ENCODE measurements around the gene DLG2.

DNA sequence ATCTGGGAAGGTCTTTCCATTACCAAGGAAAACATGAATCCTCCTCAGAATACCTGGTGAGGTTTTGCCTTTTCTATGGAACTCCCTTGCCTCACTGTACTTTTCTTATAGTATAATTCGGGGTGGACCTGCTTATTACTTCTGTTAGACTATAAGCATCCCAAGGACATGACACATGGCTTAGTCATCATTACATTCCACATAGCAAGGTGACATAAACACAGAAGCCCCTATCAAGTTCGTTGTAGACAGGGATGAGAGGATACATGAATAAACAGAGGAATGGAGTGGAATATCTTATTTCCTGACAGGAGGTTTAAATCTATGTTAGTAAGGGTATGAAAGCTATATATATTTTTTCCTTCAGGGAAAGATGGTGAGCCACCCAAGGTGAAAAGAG is 1808.8 kb downstream of the DLG2 start:
- no peak for TF ChIP-seq EZH2 (IDR thresholded peaks at IDR 0.05; ENCODE audit: borderline replicate concordance, low read length)
- TF ChIP-seq, protein P1, sequence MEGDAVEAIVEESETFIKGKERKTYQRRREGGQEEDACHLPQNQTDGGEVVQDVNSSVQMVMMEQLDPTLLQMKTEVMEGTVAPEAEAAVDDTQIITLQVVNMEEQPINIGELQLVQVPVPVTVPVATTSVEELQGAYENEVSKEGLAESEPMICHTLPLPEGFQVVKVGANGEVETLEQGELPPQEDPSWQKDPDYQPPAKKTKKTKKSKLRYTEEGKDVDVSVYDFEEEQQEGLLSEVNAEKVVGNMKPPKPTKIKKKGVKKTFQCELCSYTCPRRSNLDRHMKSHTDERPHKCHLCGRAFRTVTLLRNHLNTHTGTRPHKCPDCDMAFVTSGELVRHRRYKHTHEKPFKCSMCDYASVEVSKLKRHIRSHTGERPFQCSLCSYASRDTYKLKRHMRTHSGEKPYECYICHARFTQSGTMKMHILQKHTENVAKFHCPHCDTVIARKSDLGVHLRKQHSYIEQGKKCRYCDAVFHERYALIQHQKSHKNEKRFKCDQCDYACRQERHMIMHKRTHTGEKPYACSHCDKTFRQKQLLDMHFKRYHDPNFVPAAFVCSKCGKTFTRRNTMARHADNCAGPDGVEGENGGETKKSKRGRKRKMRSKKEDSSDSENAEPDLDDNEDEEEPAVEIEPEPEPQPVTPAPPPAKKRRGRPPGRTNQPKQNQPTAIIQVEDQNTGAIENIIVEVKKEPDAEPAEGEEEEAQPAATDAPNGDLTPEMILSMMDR (conservative IDR thresholded peaks at IDR 0.05 in 1 of 2, IDR thresholded peaks at IDR 0.05 in 1 of 2; ENCODE audit: extremely low read depth in 1 of 2, insufficient read depth in 1 of 2, low read depth in 1 of 2, low read length in 2 of 2), result no peak
